ENCODE data around the gene SLC35A5. TPM values are rescaled to one million over a fixed set of nuclear protein-coding genes. Genes with fewer than 3 reads are reported as not detected.
A peak's percentile ranks its signal among the peaks of the same experiment; 100 is the strongest.
"Not testable (repeated sequence)": the region's sequence is repeated elsewhere in the genome, so short reads cannot be mapped to it uniquely, and the experiment has no call there.

The SLC35A5 gene
- total and polyA plus RNA-seq, 2 experiments from 2014 or later, result 48.6 to 53.0 TPM

DNA sequence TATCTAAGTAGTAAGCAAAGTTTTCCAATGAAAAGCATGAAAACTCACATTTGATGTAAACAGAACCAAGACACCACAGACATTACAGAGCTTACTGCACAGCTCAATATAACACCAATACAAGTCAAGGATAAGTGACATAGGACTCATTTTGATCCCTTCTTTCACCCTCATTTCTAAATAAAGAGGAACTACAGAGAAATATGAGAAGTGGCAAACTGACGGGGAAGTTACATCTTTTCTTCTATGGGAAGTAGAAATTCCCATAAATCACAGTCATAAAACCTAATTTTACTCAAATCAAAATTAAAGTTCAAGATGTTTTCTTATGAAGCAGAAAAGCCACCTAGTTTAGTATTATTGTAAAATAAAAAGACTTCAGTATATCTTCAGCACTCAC lies 3.9 kb upstream of the SLC35A5 start:
- Histone ChIP-seq H3K4me2 (ENCODE audit: unreplicated experiment) (no peak overlapping the region), H3K36me3 (ENCODE audit: low read depth) (0 out of 2 replicates have a peak, but pooled peaks cover 7% of the 10 kb centered on the region), H3K4me3 (no peak overlapping the region), H3K27me3 (replicated peaks; ENCODE audit: insufficient read depth) (no peaks in the 10 kb centered on the region), H2AFZ (no peak overlapping the region), H3K9me2 (ENCODE audit: insufficient read depth) (no peaks in the 10 kb centered on the region), H3K9ac (no peak overlapping the region), H4K20me1 (ENCODE audit: insufficient read depth) (no peaks in the 10 kb centered on the region), H3K27ac (no peak overlapping the region), H3K4me1 (ENCODE audit: insufficient read depth) (peaks cover 17% of the 10 kb centered on the region), H3K79me2 (ENCODE audit: insufficient read depth) (peaks cover 82% of the 10 kb centered on the region), H3K9me3 (ENCODE audit: low read depth) (no peaks in the 10 kb centered on the region), H3F3A (ENCODE audit: insufficient read depth) (peaks cover 10% of the 10 kb centered on the region)
- DNase-seq, result no peak
- in situ Hi-C loops (cut with MboI), result no loop called here
- TF ChIP-seq EZH2phosphoT487 (IDR thresholded peaks at IDR 0.05; ENCODE audit: insufficient read depth, low read depth) (no peak), EZH2 (IDR thresholded peaks at IDR 0.05; ENCODE audit: insufficient read depth, poor library complexity, severe bottlenecking) (no peak)
- WGBS, 2 experiments (ENCODE audit: low coverage in 1 of 2, low lambda C conversion rate in 2 of 2, missing lambda C conversion rate in 2 of 2), result 71% methylated on average over 1 of the region's 1 CpG

DNA sequence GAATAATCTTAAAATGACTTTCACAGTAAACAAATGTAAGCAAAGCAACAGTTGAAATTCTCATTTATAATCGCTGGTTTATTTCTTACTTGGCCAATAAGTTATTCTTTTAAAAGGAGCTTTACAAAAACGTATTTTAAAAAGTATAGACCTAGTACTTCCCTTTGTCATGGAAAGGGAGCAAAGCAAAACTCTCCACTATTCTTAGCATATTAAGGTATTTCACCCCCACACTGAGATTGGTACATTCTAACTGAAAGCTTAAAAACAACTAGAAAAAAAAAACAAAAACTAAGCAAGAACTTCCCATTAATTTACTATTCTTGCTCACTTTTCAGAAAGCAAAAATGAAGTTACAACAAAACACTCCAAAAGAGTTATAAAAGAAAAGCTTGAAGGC lies 1.5 kb upstream of the SLC35A5 start:
- in situ Hi-C loops (cut with MboI), result no loop called here
- peaks cover 10% of the 10 kb centered on the region for H3F3A ChIP-seq (ENCODE audit: insufficient read depth)
- peak overlapping the region; percentile 91 for H2AFZ ChIP-seq

DNA sequence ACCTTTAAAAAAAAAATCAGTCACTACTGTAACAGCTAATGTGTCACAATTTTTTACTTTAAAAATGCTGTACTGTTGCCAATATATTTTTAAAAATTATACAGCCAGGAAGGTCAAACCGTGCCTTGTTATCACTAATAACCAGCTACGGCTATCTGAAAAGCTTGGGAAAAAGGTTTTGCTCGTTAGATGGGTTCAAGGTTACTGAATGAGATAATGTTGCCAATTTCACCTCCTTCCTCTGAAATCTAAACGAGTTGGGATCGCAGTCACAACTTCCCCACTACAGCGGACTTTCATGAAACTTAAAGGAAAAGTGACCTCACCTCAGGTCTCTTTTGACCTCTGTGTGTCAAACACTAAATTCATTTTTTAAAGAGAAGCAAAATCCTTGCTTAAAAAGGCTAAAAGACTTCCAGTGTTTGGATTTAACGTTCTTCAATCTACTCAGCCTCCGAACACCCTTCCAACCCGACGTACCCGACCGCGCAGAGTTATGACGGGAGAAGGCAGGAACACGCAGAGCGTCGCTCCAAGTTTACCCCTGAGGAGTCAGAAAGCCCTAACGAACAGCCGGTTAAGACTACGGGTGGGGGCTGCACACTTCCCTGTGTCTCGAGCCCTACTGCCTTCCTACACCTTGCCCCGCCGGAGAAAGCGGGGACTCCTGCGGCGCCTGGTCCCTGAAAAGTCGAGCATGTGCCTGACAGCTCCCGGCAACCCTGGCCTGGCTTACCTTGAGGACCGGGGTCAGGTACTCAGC lies 943 bp upstream of the SLC35A5 start:
- no peaks in the 10 kb centered on the region for H3K27me3 ChIP-seq (replicated peaks; ENCODE audit: insufficient read depth)
- peaks cover 64% of the 10 kb centered on the region for H3K79me2 ChIP-seq (ENCODE audit: insufficient read depth)
- H3K9me2 ChIP-seq (ENCODE audit: insufficient read depth), result no peaks in the 10 kb centered on the region
- WGBS, 2 experiments (ENCODE audit: low coverage in 1 of 2, low lambda C conversion rate in 2 of 2, missing lambda C conversion rate in 2 of 2), result 1% methylated on average over 29 of the region's 29 CpGs
- no peaks in the 10 kb centered on the region for H4K20me1 ChIP-seq (ENCODE audit: insufficient read depth)
- peaks cover 10% of the 10 kb centered on the region for H3F3A ChIP-seq (ENCODE audit: insufficient read depth)
- 0 out of 2 replicates have a peak, but pooled peaks cover 7% of the 10 kb centered on the region for H3K36me3 ChIP-seq (ENCODE audit: low read depth)
- peak overlapping the region; percentile 95 for H3K4me2 ChIP-seq (ENCODE audit: unreplicated experiment)
- peak overlapping the region; percentile 76 for H3K4me3 ChIP-seq
- peaks cover 16% of the 10 kb centered on the region for H3K4me1 ChIP-seq (ENCODE audit: insufficient read depth)
- peak overlapping the region; percentile 90 for H3K27ac ChIP-seq
- no peaks in the 10 kb centered on the region for H3K9me3 ChIP-seq (ENCODE audit: low read depth)
- H2AFZ ChIP-seq, result peak overlapping the region; percentile 91
- in situ Hi-C loops (cut with MboI), result no loop called here
- peak; percentile 96 for DNase-seq
- TF ChIP-seq EZH2phosphoT487 (IDR thresholded peaks at IDR 0.05; ENCODE audit: insufficient read depth, low read depth), result no peak
- TF ChIP-seq EZH2 (IDR thresholded peaks at IDR 0.05; ENCODE audit: insufficient read depth, poor library complexity, severe bottlenecking), result no peak
- H3K9ac ChIP-seq, result peak overlapping the region; percentile 92

More for the DNA sequence above, 1.5 kb upstream of the SLC35A5 start:
- no peaks in the 10 kb centered on the region for H3K9me2 ChIP-seq (ENCODE audit: insufficient read depth)
- H3K79me2 ChIP-seq (ENCODE audit: insufficient read depth), result peaks cover 70% of the 10 kb centered on the region
- H3K27me3 ChIP-seq (replicated peaks; ENCODE audit: insufficient read depth), result no peaks in the 10 kb centered on the region
- 0 out of 2 replicates have a peak, but pooled peaks cover 7% of the 10 kb centered on the region for H3K36me3 ChIP-seq (ENCODE audit: low read depth)
- no peak for TF ChIP-seq EZH2 (IDR thresholded peaks at IDR 0.05; ENCODE audit: insufficient read depth, poor library complexity, severe bottlenecking)
- TF ChIP-seq EZH2phosphoT487 (IDR thresholded peaks at IDR 0.05; ENCODE audit: insufficient read depth, low read depth), result no peak
- peak overlapping the region; percentile 90 for H3K27ac ChIP-seq
- 4 to 8% methylated on average over 2 of the region's 2 CpGs for WGBS, 2 experiments (ENCODE audit: low coverage in 1 of 2, low lambda C conversion rate in 2 of 2, missing lambda C conversion rate in 2 of 2)
- peak; percentile 37 for DNase-seq
- H3K9ac ChIP-seq, result peak overlapping the region; percentile 92
- no peaks in the 10 kb centered on the region for H4K20me1 ChIP-seq (ENCODE audit: insufficient read depth)
- H3K4me1 ChIP-seq (ENCODE audit: insufficient read depth), result peaks cover 20% of the 10 kb centered on the region
- no peaks in the 10 kb centered on the region for H3K9me3 ChIP-seq (ENCODE audit: low read depth)
- peak overlapping the region; percentile 76 for H3K4me3 ChIP-seq
- peak overlapping the region; percentile 95 for H3K4me2 ChIP-seq (ENCODE audit: unreplicated experiment)

DNA sequence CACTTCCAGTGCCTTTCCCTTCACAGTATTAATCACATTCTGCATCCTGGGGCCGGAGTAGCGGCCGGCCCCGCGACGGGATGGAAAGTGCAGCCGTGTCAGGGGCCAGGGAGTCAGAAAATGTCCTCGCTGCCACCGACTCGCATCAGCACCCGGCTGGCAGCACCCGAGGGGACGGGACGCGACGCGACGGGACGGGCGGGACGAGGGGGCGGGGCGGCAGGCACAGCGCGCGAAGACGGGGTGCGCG lies 436 bp upstream of the SLC35A5 start:
- H2AFZ ChIP-seq, result peak overlapping the region; percentile 91
- H3F3A ChIP-seq (ENCODE audit: insufficient read depth), result peaks cover 10% of the 10 kb centered on the region
- peaks cover 62% of the 10 kb centered on the region for H3K79me2 ChIP-seq (ENCODE audit: insufficient read depth)
- H3K4me2 ChIP-seq (ENCODE audit: unreplicated experiment), result peak overlapping the region; percentile 95
- in situ Hi-C loops (cut with MboI), result no loop called here
- H3K4me3 ChIP-seq, result peak overlapping the region; percentile 76
- WGBS, 2 experiments (ENCODE audit: low coverage in 1 of 2, low lambda C conversion rate in 2 of 2, missing lambda C conversion rate in 2 of 2), result 0 to 1% methylated on average over 8 to 18 of the region's 29 CpGs
- H3K4me1 ChIP-seq (ENCODE audit: insufficient read depth), result peaks cover 16% of the 10 kb centered on the region
- H3K27ac ChIP-seq, result peak overlapping the region; percentile 90
- H3K9me2 ChIP-seq (ENCODE audit: insufficient read depth), result no peaks in the 10 kb centered on the region
- TF ChIP-seq EZH2 (IDR thresholded peaks at IDR 0.05; ENCODE audit: insufficient read depth, poor library complexity, severe bottlenecking) (no peak), EZH2phosphoT487 (IDR thresholded peaks at IDR 0.05; ENCODE audit: insufficient read depth, low read depth) (no peak)
- H3K36me3 ChIP-seq (ENCODE audit: low read depth), result 0 out of 2 replicates have a peak, but pooled peaks cover 7% of the 10 kb centered on the region
- H4K20me1 ChIP-seq (ENCODE audit: insufficient read depth), result no peaks in the 10 kb centered on the region
- no peaks in the 10 kb centered on the region for H3K9me3 ChIP-seq (ENCODE audit: low read depth)
- H3K9ac ChIP-seq, result peak overlapping the region; percentile 92
- no peak for DNase-seq
- no peaks in the 10 kb centered on the region for H3K27me3 ChIP-seq (replicated peaks; ENCODE audit: insufficient read depth)

DNA sequence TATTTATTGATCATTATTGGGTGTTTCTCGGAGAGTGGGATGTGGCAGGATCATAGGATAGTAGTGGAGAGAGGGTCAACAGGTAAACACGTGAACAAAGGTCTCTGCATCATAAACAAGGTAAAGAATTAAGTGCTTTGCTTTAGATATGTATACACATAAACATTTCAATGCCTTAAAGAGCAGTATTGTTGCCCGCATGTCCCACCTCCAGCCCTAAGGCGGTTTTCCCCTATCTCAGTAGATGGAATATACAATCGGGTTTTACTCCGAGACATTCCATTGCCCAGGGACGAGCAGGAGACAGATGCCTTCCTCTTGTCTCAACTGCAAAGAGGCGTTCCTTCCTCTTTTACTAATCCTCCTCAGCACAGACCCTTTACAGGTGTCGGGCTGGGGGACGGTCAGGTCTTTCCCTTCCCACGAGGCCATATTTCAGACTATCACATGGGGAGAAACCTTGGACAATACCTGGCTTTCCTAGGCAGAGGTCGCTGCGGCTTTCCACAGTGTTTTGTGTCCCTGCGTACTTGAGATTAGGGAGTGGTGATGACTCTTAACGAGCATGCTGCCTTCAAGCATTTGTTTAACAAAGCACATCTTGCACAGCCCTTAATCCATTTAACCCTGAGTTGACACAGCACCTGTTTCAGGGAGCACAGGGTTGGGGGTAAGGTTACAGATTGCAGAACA lies 2.5 kb downstream of the SLC35A5 start:
- Histone ChIP-seq H3F3A (ENCODE audit: insufficient read depth) (peaks cover 19% of the 10 kb centered on the region), H3K4me1 (ENCODE audit: insufficient read depth) (peaks cover 20% of the 10 kb centered on the region), H3K79me2 (ENCODE audit: insufficient read depth) (peaks cover 34% of the 10 kb centered on the region)
- H3K9ac ChIP-seq; H3K36me3 ChIP-seq (ENCODE audit: low read depth); H3K27me3 ChIP-seq (replicated peaks; ENCODE audit: insufficient read depth); H3K4me2 ChIP-seq (ENCODE audit: unreplicated experiment); H3K9me2 ChIP-seq (ENCODE audit: insufficient read depth); H3K27ac ChIP-seq; in situ Hi-C loops (cut with MboI); H3K9me3 ChIP-seq (ENCODE audit: low read depth); DNase-seq; H3K4me3 ChIP-seq; H2AFZ ChIP-seq; H4K20me1 ChIP-seq (ENCODE audit: insufficient read depth): not testable (repeated sequence)
- 76 to 88% methylated on average over 14 of the region's 15 CpGs for WGBS, 2 experiments (ENCODE audit: low coverage in 1 of 2, low lambda C conversion rate in 2 of 2, missing lambda C conversion rate in 2 of 2)
